HCT116 (cell line): ENCODE measurements around the gene CWC27. TPM values are rescaled to one million over a fixed set of nuclear protein-coding genes. Genes with fewer than 3 reads are reported as not detected.
"Not testable (repeated sequence)": the region's sequence is repeated elsewhere in the genome, so short reads cannot be mapped to it uniquely, and the experiment has no call there.

Experiments
- ATAC-seq: fragments of 200-7000 bp; cut with Tn5 transposase; 2 replicates; pipeline ENCODE4 v1.9.1; 2020; ENCODE audit warnings: mild to moderate bottlenecking, moderate library complexity
- BruUV-seq: library from RNA; stranded (reverse); fragments of 400-500 nt; replicated peaks from 2 replicates; lab custom pipeline; 2021; lab: Mats Ljungman, UMichigan
- CTCF ChIA-PET: fragments of 300-600 bp; sonication (Branson Sonifier 250); formaldehyde crosslinking; loops from one replicate; lab custom pipeline; 2021; ENCODE audit warnings: antibody characterized with exemption; lab: Charles Lee
- POLR2A ChIA-PET: fragments of 300-600, 350-600 bp; sonication (Branson Sonifier 250); formaldehyde crosslinking; loops from one replicate; lab custom pipeline; 2021; ENCODE audit warnings: antibody characterized with exemption; lab: Charles Lee
- RAD21 ChIA-PET, 2 experiments: fragments of 300-600 bp; sonication (Branson Sonifier 250); formaldehyde crosslinking; loops; one replicate each; lab custom pipeline; 2023; ENCODE audit warnings: low total read pairs in 2 of 2; ENCODE audit not compliant: uncharacterized antibody in 2 of 2, unreplicated experiment in 2 of 2, low non-redundant PET in 1 of 2; lab: Charles Lee
- DNase-seq: peaks from one replicate; pipeline ENCODE4 v3.0.0-alpha.2; 2010; ENCODE audit warnings: low read depth, low spot score
- H2AFZ ChIP-seq: fragments of 200-600 bp; shearing (Covaris generic), sonication (generic); 2 replicates; pipeline ENCODE4 v1.6.1; 2017; ENCODE audit warnings: low read depth, mixed run types, mixed read lengths, antibody characterized with exemption, low read length; ENCODE audit not compliant: poor library complexity, severe bottlenecking
- H3K27ac ChIP-seq: 2 replicates; pipeline ENCODE4 v1.5.1; 2012; ENCODE audit warnings: low read depth, low read length
- H3K27me3 ChIP-seq: fragments of 200-600 bp; sonication (generic); 2 replicates; pipeline ENCODE4 v1.6.1; 2016; ENCODE audit warnings: mixed run types, low read length, mixed read lengths; ENCODE audit not compliant: insufficient read depth
- H3K36me3 ChIP-seq, 2 experiments: fragments of 200-500 bp in 1 of 2; fragments of 200-600 bp in 1 of 2; sonication (Bioruptor generic) in 1 of 2; sonication (generic) in 1 of 2; 2 replicates each; pipeline versions ENCODE4 v1.5.1 to v1.6.1; 2014 to 2016; ENCODE audit warnings: low read length in 2 of 2, inconsistent platforms in 1 of 2, mixed read lengths in 1 of 2, mixed run types in 1 of 2; ENCODE audit not compliant: insufficient read depth in 2 of 2, control insufficient read depth in 1 of 2
- H3K4me1 ChIP-seq, 2 experiments: fragments of 200-600 bp in 1 of 2; sonication (generic) in 1 of 2; 2 replicates each; pipeline versions ENCODE4 v1.5.1 to v1.6.1; 2012 to 2017; ENCODE audit warnings: low read length in 2 of 2, inconsistent platforms in 1 of 2, mild to moderate bottlenecking in 1 of 2, mixed read lengths in 1 of 2, mixed run types in 1 of 2, moderate library complexity in 1 of 2; ENCODE audit not compliant: insufficient read depth in 2 of 2, control insufficient read depth in 1 of 2
- H3K4me2 ChIP-seq: fragments of 200-600 bp; sonication (generic); 2 replicates; pipeline ENCODE4 v1.6.1; 2017; ENCODE audit warnings: mixed run types, low read length, mixed read lengths
- H3K4me3 ChIP-seq, 2 experiments: fragments of 200-600 bp in 1 of 2; sonication (generic) in 1 of 2; replicated peaks in 1 of 2; 2 replicates each; pipeline ENCODE4 v1.5.1; 2011 to 2016; ENCODE audit warnings: low read length in 2 of 2, control low read depth in 1 of 2, low read depth in 1 of 2, mild to moderate bottlenecking in 1 of 2, mixed read lengths in 1 of 2, mixed run types in 1 of 2
- H3K79me2 ChIP-seq: fragments of 200-600 bp; sonication (generic); 2 replicates; pipeline ENCODE4 v1.6.1; 2017; ENCODE audit warnings: mild to moderate bottlenecking, mixed run types, low read length, moderate library complexity, mixed read lengths; ENCODE audit not compliant: insufficient read depth
- H3K9ac ChIP-seq: fragments of 200-600 bp; sonication (generic); 2 replicates; pipeline ENCODE4 v1.6.1; 2016; ENCODE audit warnings: low read length, mixed read lengths
- H3K9me2 ChIP-seq: fragments of 200-600 bp; sonication (generic), shearing (Covaris generic); 2 replicates; pipeline ENCODE4 v1.6.1; 2017; ENCODE audit warnings: mixed run types, mild to moderate bottlenecking, moderate library complexity; ENCODE audit not compliant: insufficient read depth
- H3K9me3 ChIP-seq, 2 experiments: fragments of 200-500 bp in 1 of 2; fragments of 200-600 bp in 1 of 2; sonication (Bioruptor generic) in 1 of 2; sonication (generic) in 1 of 2; 2 replicates each; pipeline ENCODE4 v1.6.1; 2014 to 2017; ENCODE audit warnings: low read length in 2 of 2, mixed read lengths in 2 of 2, inconsistent platforms in 1 of 2, low read depth in 1 of 2, mild to moderate bottlenecking in 1 of 2, mixed run types in 1 of 2, moderate library complexity in 1 of 2; ENCODE audit not compliant: control insufficient read depth in 1 of 2, insufficient read depth in 1 of 2
- H4K20me1 ChIP-seq: fragments of 200-600 bp; sonication (generic), shearing (Covaris generic); 2 replicates; pipeline ENCODE4 v1.6.1; 2017; ENCODE audit warnings: mixed run types, mild to moderate bottlenecking, moderate library complexity; ENCODE audit not compliant: insufficient read depth
- CEBPB ChIP-seq: IDR thresholded peaks from 2 replicates; pipeline ENCODE4 v1.6.1; 2012; ENCODE audit warnings: low read depth
- ELF1 ChIP-seq: IDR thresholded peaks from 2 replicates; pipeline ENCODE4 v1.6.1; 2012; ENCODE audit warnings: low read depth, borderline replicate concordance
- EZH2 ChIP-seq: fragments of 200-600 bp; sonication (generic); IDR thresholded peaks from 2 replicates; pipeline ENCODE4 v1.6.1; 2017; ENCODE audit warnings: antibody characterized with exemption, mixed run types
- EZH2phosphoT487 ChIP-seq: fragments of 200-600 bp; IDR thresholded peaks from 2 replicates; pipeline ENCODE4 v1.6.1; 2018; ENCODE audit warnings: antibody characterized with exemption, borderline replicate concordance
- REST ChIP-seq: IDR thresholded peaks from 2 replicates; pipeline ENCODE4 v1.6.1; 2012; ENCODE audit warnings: low read depth
- SIN3A ChIP-seq: IDR thresholded peaks from 2 replicates; pipeline ENCODE4 v1.6.1; 2012; ENCODE audit warnings: low read depth
- ZBTB33 ChIP-seq: IDR thresholded peaks from 2 replicates; pipeline ENCODE4 v1.6.1; 2011; ENCODE audit warnings: mild to moderate bottlenecking, low read length, moderate library complexity; ENCODE audit not compliant: insufficient replicate concordance; ENCODE audit errors: extremely low read depth
- ZNF274 ChIP-seq: fragments of 200-500 bp; sonication (Bioruptor generic); IDR thresholded peaks from 2 replicates; pipeline ENCODE4 v1.6.1; 2014; ENCODE audit warnings: mild to moderate bottlenecking, low read depth, low read length, inconsistent platforms
- intact Hi-C: fragments of 100-400 bp; cut with micrococcal nuclease; formaldehyde crosslinking; loops from 2 replicates; pipeline ENCODE4 v1.10.0; 2022
- total RNA-seq: library from RNA; stranded (reverse); gene quantifications from one replicate; pipeline ENCODE4 v1.2.1, GENCODE V29; 2021; ENCODE audit not compliant: unreplicated experiment

The CWC27 gene
- total RNA-seq, 1 experiment from 2014 or later, result 29.1 TPM

GRCh38 chr5:64827703-64828102 lies 59.0 kb downstream of the CWC27 start:
- no peaks in the 10 kb centered on the region for H3K4me1 ChIP-seq
- CTCF ChIA-PET, result no interaction called here

GRCh38 chr5:64830650-64831049 lies 61.9 kb downstream of the CWC27 start:
- CTCF ChIA-PET, result not testable (repeated sequence)

More at GRCh38 chr5:64827703-64828102, 59.0 kb downstream of the CWC27 start:
- POLR2A ChIA-PET, result no interaction called here
- H3K4me3 ChIP-seq, result no peak overlapping the region
- no peak for TF ChIP-seq SIN3A
- no peak for TF ChIP-seq EZH2
- TF ChIP-seq CEBPB, result no peak
- no peak for TF ChIP-seq ZNF274
- no peak for TF ChIP-seq ELF1
- TF ChIP-seq REST, result no peak
- TF ChIP-seq ZBTB33, result no peak
- TF ChIP-seq EZH2phosphoT487, result no peak
- no peak overlapping the region for H3K27ac ChIP-seq
- H4K20me1 ChIP-seq, result no peaks in the 10 kb centered on the region
- H3K36me3 ChIP-seq, result no peaks in the 10 kb centered on the region
- RAD21 ChIA-PET, result no interaction called here
- BruUV-seq, result no TSS peak
- H3K9ac ChIP-seq, result no peak overlapping the region
- DNase-seq (no peak), ATAC-seq (no peak)
- intact Hi-C loops, result loop anchor here (10.0 kb wide), 1 partner anchor 487 kb away; no protein-coding TSS in a partner anchor
- no peak overlapping the region for H2AFZ ChIP-seq
- H3K4me2 ChIP-seq, result no peak overlapping the region
- H3K9me2 ChIP-seq, result no peaks in the 10 kb centered on the region
- H3K27me3 ChIP-seq, result no peaks in the 10 kb centered on the region
- no peaks in the 10 kb centered on the region for H3K9me3 ChIP-seq
- no peaks in the 10 kb centered on the region for H3K79me2 ChIP-seq

More at GRCh38 chr5:64830650-64831049, 61.9 kb downstream of the CWC27 start:
- H2AFZ ChIP-seq, H3K4me2 ChIP-seq, H3K9me2 ChIP-seq, H3K27ac ChIP-seq, H3K4me1 ChIP-seq, H3K27me3 ChIP-seq, DNase-seq, H3K9me3 ChIP-seq, POLR2A ChIA-PET, BruUV-seq, H4K20me1 ChIP-seq, H3K36me3 ChIP-seq, H3K9ac ChIP-seq, RAD21 ChIA-PET, H3K4me3 ChIP-seq, H3K79me2 ChIP-seq, ATAC-seq, intact Hi-C loops: not testable (repeated sequence)
